ENCODE measurements around the gene CACYBP.

- TF ChIP-seq MXI1 (IDR thresholded peaks at IDR 0.05; ENCODE audit: borderline replicate concordance, low read depth, low read length) (no peak), ZNF557 (CRISPR knock-in tag; IDR thresholded peaks at IDR 0.05) (no peak), ZNF510 (CRISPR knock-in tag; IDR thresholded peaks at IDR 0.05; ENCODE audit: low read depth) (no peak), POLR2A (IDR thresholded peaks at IDR 0.05; ENCODE audit: insufficient read depth in 1 of 2, low read depth in 2 of 2, low read length in 2 of 2) (no peak)
These were observed 45.4 kb downstream of the CACYBP start for GRCh38 chr1:175045097-175045496.

All from HepG2 (cell line).